Fibroblast of lung (primary cell): ENCODE results near the gene CCDC142. TPM values are rescaled to one million over a fixed set of nuclear protein-coding genes. Genes with fewer than 3 reads are reported as not detected.

ENCODE experiments used
- DNase-seq, 2 donors: peaks; one replicate each; pipeline versions ENCODE4 v3.0.0 to v3.0.0-alpha.2; 2010; ENCODE audit warnings: low read depth in 2 of 2
- H2AFZ ChIP-seq: 2 replicates; pipeline ENCODE4 v1.5.1; 2012; ENCODE audit warnings: low read length, control low read depth, inconsistent platforms
- H3K27ac ChIP-seq: 2 replicates; pipeline ENCODE4 v1.5.1; 2011; ENCODE audit warnings: low read length, control low read depth; ENCODE audit not compliant: insufficient read depth
- H3K27me3 ChIP-seq: 2 replicates; pipeline ENCODE4 v1.5.1; 2011; ENCODE audit warnings: mild to moderate bottlenecking, low read length; ENCODE audit not compliant: control insufficient read depth, insufficient read depth
- H3K36me3 ChIP-seq: 2 replicates; pipeline ENCODE4 v1.5.1; 2011; ENCODE audit warnings: low read length; ENCODE audit not compliant: control insufficient read depth, insufficient read depth
- H3K4me1 ChIP-seq: 2 replicates; pipeline ENCODE4 v1.5.1; 2011; ENCODE audit warnings: low read length; ENCODE audit not compliant: control insufficient read depth, insufficient read depth; ENCODE audit errors: extremely low read depth
- H3K4me2 ChIP-seq: 2 replicates; pipeline ENCODE4 v1.5.1; 2011; ENCODE audit warnings: low read length, control low read depth; ENCODE audit not compliant: insufficient read depth; ENCODE audit errors: extremely low read depth
- H3K4me3 ChIP-seq, 4 experiments: fragments of 200-600 bp in 1 of 4; sonication (generic) in 1 of 4; replicated peaks in 1 of 4; 2 replicates each; pipeline ENCODE4 v1.5.1; 2011 to 2016; ENCODE audit warnings: low read length in 4 of 4, low read depth in 3 of 4, mild to moderate bottlenecking in 3 of 4, control low read depth in 2 of 4, inconsistent platforms in 1 of 4, mixed read lengths in 1 of 4; ENCODE audit not compliant: insufficient read depth in 1 of 4; ENCODE audit errors: control extremely low read depth in 1 of 4
- H3K79me2 ChIP-seq: 2 replicates; pipeline ENCODE4 v1.5.1; 2012; ENCODE audit warnings: mild to moderate bottlenecking, low read length, inconsistent platforms; ENCODE audit not compliant: control insufficient read depth, insufficient read depth
- H3K9ac ChIP-seq: 2 replicates; pipeline ENCODE4 v1.5.1; 2011; ENCODE audit warnings: mild to moderate bottlenecking, low read length, control low read depth; ENCODE audit not compliant: insufficient read depth
- H3K9me3 ChIP-seq: 2 replicates; pipeline ENCODE4 v1.5.1; 2012; ENCODE audit warnings: low read depth, low read length; ENCODE audit not compliant: control insufficient read depth, insufficient read depth
- H4K20me1 ChIP-seq: 2 replicates; pipeline ENCODE4 v1.5.1; 2011; ENCODE audit warnings: low read length; ENCODE audit not compliant: control insufficient read depth, insufficient read depth; ENCODE audit errors: extremely low read depth
- EZH2 ChIP-seq: IDR thresholded peaks from 2 replicates; pipeline ENCODE4 v1.5.1; 2012; ENCODE audit warnings: low read length, control low read depth, mild to moderate bottlenecking; ENCODE audit errors: missing control alignments
- polyA plus RNA-seq, 2 donors: library from polyadenylated mRNA; depleted of rRNA in 1 of 2; stranded (reverse) in 1 of 2; unstranded in 1 of 2; fragments of >200 nt; gene quantifications; 2 replicates each; pipeline ENCODE4 v1.2.1, GENCODE V29; 2011 to 2012; ENCODE audit warnings: missing spikeins in 1 of 2
- total RNA-seq: library from RNA; depleted of rRNA; stranded (reverse); fragments of >200 nt; gene quantifications from 2 replicates; pipeline ENCODE4 v1.2.1, GENCODE V29; 2014
- TF ChIP-seq, protein P1 (sequence below), 2 donors: IDR thresholded peaks in 1 of 2; conservative IDR thresholded peaks in 1 of 2; 1 replicate in 1 of 2; 2 replicates in 1 of 2; pipeline ENCODE4 v1.5.1; 2011 to 2012; ENCODE audit warnings: low read length in 2 of 2, control low read depth in 1 of 2, inconsistent platforms in 1 of 2, low read depth in 1 of 2, mild to moderate bottlenecking in 1 of 2

CCDC142 gene
- total and polyA plus RNA-seq, 2 donors (not counting 1 experiment from before 2014, with no cell fraction given), result 3.8 to 21.3 TPM

DNA sequence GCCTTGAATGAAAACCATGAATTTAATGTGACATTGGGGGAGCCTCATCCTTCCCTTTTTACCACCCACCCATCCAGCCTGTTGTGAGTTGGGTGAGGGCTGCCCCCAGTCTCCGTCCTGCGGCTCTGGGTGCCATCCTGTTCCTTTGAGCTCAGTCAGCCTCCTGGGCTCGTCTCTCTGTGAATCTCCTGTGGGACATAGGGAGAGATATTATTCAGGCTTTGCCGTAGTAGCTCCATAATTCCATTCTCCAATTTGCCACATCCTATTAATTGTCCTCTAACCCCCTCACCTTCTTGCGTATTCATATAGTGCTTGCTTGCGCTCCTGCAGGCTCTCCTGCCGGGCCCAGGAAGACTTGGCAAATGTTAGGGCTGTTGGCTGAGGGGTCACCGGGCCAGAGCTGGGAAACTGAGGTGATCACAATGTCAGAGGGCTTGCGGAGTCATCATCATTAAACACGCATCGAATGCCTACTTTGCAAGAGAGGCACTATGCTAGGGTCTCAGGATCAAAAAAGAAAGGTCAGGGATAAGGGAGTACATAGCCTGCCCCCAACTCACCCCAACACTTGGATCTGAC is 43.9 kb upstream of the CCDC142 start:
- Histone ChIP-seq H3K4me2 (no peak overlapping the region), H3K4me3 (no peak overlapping the region), H3K36me3 (peaks cover 18% of the 10 kb centered on the region), H3K9me3 (no peaks in the 10 kb centered on the region), H3K9ac (no peak overlapping the region), H2AFZ (no peak overlapping the region), H3K27ac (no peak overlapping the region), H3K4me1 (peaks cover 7% of the 10 kb centered on the region), H3K79me2 (peaks cover 25% of the 10 kb centered on the region), H4K20me1 (no peaks in the 10 kb centered on the region), H3K27me3 (no peaks in the 10 kb centered on the region)
- no peak for DNase-seq
- TF ChIP-seq, protein P1, sequence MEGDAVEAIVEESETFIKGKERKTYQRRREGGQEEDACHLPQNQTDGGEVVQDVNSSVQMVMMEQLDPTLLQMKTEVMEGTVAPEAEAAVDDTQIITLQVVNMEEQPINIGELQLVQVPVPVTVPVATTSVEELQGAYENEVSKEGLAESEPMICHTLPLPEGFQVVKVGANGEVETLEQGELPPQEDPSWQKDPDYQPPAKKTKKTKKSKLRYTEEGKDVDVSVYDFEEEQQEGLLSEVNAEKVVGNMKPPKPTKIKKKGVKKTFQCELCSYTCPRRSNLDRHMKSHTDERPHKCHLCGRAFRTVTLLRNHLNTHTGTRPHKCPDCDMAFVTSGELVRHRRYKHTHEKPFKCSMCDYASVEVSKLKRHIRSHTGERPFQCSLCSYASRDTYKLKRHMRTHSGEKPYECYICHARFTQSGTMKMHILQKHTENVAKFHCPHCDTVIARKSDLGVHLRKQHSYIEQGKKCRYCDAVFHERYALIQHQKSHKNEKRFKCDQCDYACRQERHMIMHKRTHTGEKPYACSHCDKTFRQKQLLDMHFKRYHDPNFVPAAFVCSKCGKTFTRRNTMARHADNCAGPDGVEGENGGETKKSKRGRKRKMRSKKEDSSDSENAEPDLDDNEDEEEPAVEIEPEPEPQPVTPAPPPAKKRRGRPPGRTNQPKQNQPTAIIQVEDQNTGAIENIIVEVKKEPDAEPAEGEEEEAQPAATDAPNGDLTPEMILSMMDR (conservative IDR thresholded peaks at IDR 0.05 in 1 of 2, IDR thresholded peaks at IDR 0.05 in 1 of 2; ENCODE audit: low read depth in 1 of 2, low read length in 2 of 2), result no peak
- TF ChIP-seq EZH2, result no peak

DNA sequence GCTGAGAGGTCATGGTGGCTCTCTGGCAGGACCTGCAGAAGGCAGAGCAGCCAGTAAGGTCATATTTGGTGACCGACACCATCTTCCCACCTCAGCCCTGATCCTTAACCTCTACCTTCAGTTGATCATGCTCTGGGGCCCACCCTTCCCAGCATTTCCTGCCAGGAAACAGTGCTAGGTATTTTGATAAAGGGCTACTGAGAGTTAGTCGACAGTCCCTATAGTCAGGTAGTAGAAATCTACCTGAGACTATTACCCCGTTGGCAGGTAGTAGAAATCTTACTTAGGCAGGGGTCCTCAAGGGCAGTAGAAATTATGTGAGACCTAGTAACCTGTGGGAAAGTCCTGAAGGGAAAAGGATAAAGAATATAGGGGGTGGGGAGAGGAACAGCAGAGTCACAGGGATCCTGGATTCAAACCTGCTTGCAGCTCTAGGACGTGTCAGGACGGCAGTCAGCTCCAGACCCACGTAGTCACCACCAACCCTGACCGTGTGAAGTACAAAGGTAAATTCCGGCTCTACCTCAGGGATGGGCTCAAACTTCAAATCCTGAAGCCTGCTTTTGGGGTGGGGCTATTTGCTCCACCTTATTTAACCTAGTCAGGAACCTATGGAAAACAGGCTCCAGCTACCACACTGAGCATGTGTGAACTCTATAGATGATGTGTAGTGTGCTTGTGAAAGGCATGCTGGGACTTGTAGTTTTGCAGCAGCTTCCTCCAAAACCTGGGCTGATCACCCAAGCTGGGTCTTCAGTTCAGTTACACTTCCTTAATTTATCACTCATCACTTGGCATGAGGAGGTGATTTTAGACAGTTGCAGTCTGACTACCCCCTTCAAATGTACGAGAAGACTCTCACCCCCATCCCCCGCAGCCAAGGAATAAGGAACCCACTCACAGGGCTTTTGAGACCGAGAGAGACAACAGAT is 43.2 kb upstream of the CCDC142 start, which contains the start of gene DQX1:
DQX1 (minus strand) TSS at position 515 of the 932 bp plus-strand sequence; CDS start at position 13, 502 bp downstream.
- peak in 1 of 2 donors; percentile 44 for DNase-seq

More for the DNA sequence above, 43.2 kb upstream of the CCDC142 start, which contains the start of gene DQX1:
- H3K36me3 ChIP-seq, result peaks cover 18% of the 10 kb centered on the region
- no peak within 1 kb of the TSS for H3K9ac ChIP-seq
- H4K20me1 ChIP-seq, result no peaks in the 10 kb centered on the region
- H3K4me3 ChIP-seq, result no peak within 1 kb of the TSS
- no peaks in the 10 kb centered on the region for H3K9me3 ChIP-seq
- no peak within 1 kb of the TSS for H3K27ac ChIP-seq
- H3K27me3 ChIP-seq, result no peaks in the 10 kb centered on the region
- H3K79me2 ChIP-seq, result peaks cover 25% of the 10 kb centered on the region
- TF ChIP-seq, protein P1 (conservative IDR thresholded peaks at IDR 0.05 in 1 of 2, IDR thresholded peaks at IDR 0.05 in 1 of 2; ENCODE audit: low read depth in 1 of 2, low read length in 2 of 2), result no peak
- TF ChIP-seq EZH2, result no peak
- peaks cover 5% of the 10 kb centered on the region for H3K4me1 ChIP-seq
- no peak within 1 kb of the TSS for H2AFZ ChIP-seq
- H3K4me2 ChIP-seq, result no peak within 1 kb of the TSS
